Fibroblast of peridontal ligament (primary cell): ENCODE measurements around the gene PNMA6A.
"Not testable (repeated sequence)": the region's sequence is repeated elsewhere in the genome, so short reads cannot be mapped to it uniquely, and the experiment has no call there.

Experiments
- DNase-seq: peaks from one replicate; pipeline ENCODE4 v3.0.0-alpha.2; 2010; ENCODE audit errors: extremely low read depth

PNMA6A gene

GRCh38 chrX:153071909-153072583 is at the start of gene PNMA6A:
Gene PNMA6A, plus strand, starts transcription at chrX:153072454. Its CDS starts 609 bp downstream, at chrX:153073063.
- DNase-seq, result not testable (repeated sequence)

- not testable (repeated sequence) for DNase-seq
These were observed 45.8 kb upstream of the PNMA6A start for GRCh38 chrX:153026501-153026900.

- DNase-seq, result not testable (repeated sequence)
These were observed 43.8 kb upstream of the PNMA6A start for GRCh38 chrX:153028487-153028886.

GRCh38 chrX:153029162-153029561 is 43.1 kb upstream of the PNMA6A start:
- no peak for DNase-seq

GRCh38 chrX:153029875-153030274 is 42.4 kb upstream of the PNMA6A start:
- no peak for DNase-seq

GRCh38 chrX:153030801-153031200 is 41.5 kb upstream of the PNMA6A start:
- no peak for DNase-seq

GRCh38 chrX:153032397-153033118 is 39.7 kb upstream of the PNMA6A start:
- peak; percentile 17 for DNase-seq

GRCh38 chrX:153049093-153049492 is 23.2 kb upstream of the PNMA6A start:
- no peak for DNase-seq

GRCh38 chrX:153052534-153052933 is 19.7 kb upstream of the PNMA6A start:
- DNase-seq, result no peak

- DNase-seq, result no peak
These were observed 16.1 kb upstream of the PNMA6A start, which contains the start of gene PNMA3 for GRCh38 chrX:153055871-153056749. Gene PNMA3, plus strand, starts transcription at chrX:153056470. Its CDS starts 586 bp downstream, at chrX:153057056.

GRCh38 chrX:153057281-153057680 is 15.0 kb upstream of the PNMA6A start:
- DNase-seq, result no peak

GRCh38 chrX:153059191-153060094 is 12.8 kb upstream of the PNMA6A start:
- no peak for DNase-seq

- DNase-seq, result no peak
These were observed 12.2 kb upstream of the PNMA6A start for GRCh38 chrX:153060095-153060445.

GRCh38 chrX:153061732-153062131 is 10.5 kb upstream of the PNMA6A start:
- DNase-seq, result peak; percentile 18

- DNase-seq, result peak; percentile 23
These were observed 8.9 kb upstream of the PNMA6A start for GRCh38 chrX:153063315-153063714.

GRCh38 chrX:153064061-153064460 is 8.2 kb upstream of the PNMA6A start:
- no peak for DNase-seq

- DNase-seq, result no peak
These were observed 6.9 kb upstream of the PNMA6A start for GRCh38 chrX:153065389-153065788.

- DNase-seq, result not testable (repeated sequence)
These were observed 5.9 kb upstream of the PNMA6A start for GRCh38 chrX:153066402-153066801.

- DNase-seq, result not testable (repeated sequence)
These were observed 1.1 kb downstream of the PNMA6A start for GRCh38 chrX:153073331-153073730.

- DNase-seq, result no peak
These were observed 2.1 kb downstream of the PNMA6A start for GRCh38 chrX:153074262-153074899.

GRCh38 chrX:153074935-153075334 is 2.7 kb downstream of the PNMA6A start:
- no peak for DNase-seq
